ENCODE measurements around the gene MRPS10. TPM values are rescaled to one million over a fixed set of nuclear protein-coding genes. Genes with fewer than 3 reads are reported as not detected.

Gene MRPS10
- total RNA-seq, 4 donors from 2014 or later, result 27.8 to 38.8 (median 29.3) TPM

GRCh38 chr6:42229506-42230119 lies 12.0 kb upstream of the MRPS10 start:
- intact Hi-C loops (cut with DNase I), result no loop called here
- H3K27me3 ChIP-seq, result no peaks in the 10 kb centered on the region
- peaks cover 0 to 4% (median 2%) of the 10 kb centered on the region in 4 donors for H3K4me1 ChIP-seq
- DNase-seq (ENCODE audit: extremely low spot score), result no peak
- TF ChIP-seq POLR2A (IDR thresholded peaks at IDR 0.05; ENCODE audit: low read depth) (no peak), CTCF (IDR thresholded peaks at IDR 0.05) (no peak), POLR2AphosphoS5 (IDR thresholded peaks at IDR 0.05) (no peak), EP300 (IDR thresholded peaks at IDR 0.05) (no peak)
- H3K36me3 ChIP-seq, result peaks cover 4 to 57% (median 22%) of the 10 kb centered on the region in 4 donors
- 79% methylated on average over 6 of the region's 6 CpGs for WGBS
- H3K4me3 ChIP-seq, result no peak overlapping the region
- H3K27ac ChIP-seq (replicated peaks in 1 of 4), result no peak overlapping the region
- no peaks in the 10 kb centered on the region for H3K9me3 ChIP-seq

GRCh38 chr6:42228305-42228704 lies 10.6 kb upstream of the MRPS10 start:
- Histone ChIP-seq H3K4me1 (peaks cover 0 to 4% (median 2%) of the 10 kb centered on the region in 4 donors), H3K36me3 (peaks cover 4 to 49% (median 22%) of the 10 kb centered on the region in 4 donors), H3K9me3 (no peaks in the 10 kb centered on the region), H3K27ac (replicated peaks in 1 of 4) (no peak overlapping the region), H3K27me3 (no peaks in the 10 kb centered on the region), H3K4me3 (no peak overlapping the region)
- no peak for DNase-seq (ENCODE audit: extremely low spot score)
- whole genome bisulfite sequencing, result 83% methylated on average over 15 of the region's 15 CpGs
- TF ChIP-seq POLR2A (IDR thresholded peaks at IDR 0.05; ENCODE audit: low read depth), result no peak
- no peak for TF ChIP-seq POLR2AphosphoS5 (IDR thresholded peaks at IDR 0.05)
- TF ChIP-seq EP300 (IDR thresholded peaks at IDR 0.05), result no peak
- no peak for TF ChIP-seq CTCF (IDR thresholded peaks at IDR 0.05)
- intact Hi-C loops (cut with DNase I), result no loop called here

- intact Hi-C loops (cut with DNase I), result no loop called here
- Histone ChIP-seq H3K4me1 (peaks cover 0 to 4% (median 2%) of the 10 kb centered on the region in 4 donors), H3K27me3 (no peaks in the 10 kb centered on the region), H3K4me3 (no peak overlapping the region), H3K36me3 (peaks cover under 1 to 43% (median 19%) of the 10 kb centered on the region in 4 donors), H3K9me3 (no peaks in the 10 kb centered on the region), H3K27ac (replicated peaks in 1 of 4) (no peak overlapping the region)
- DNase-seq (ENCODE audit: extremely low spot score), result no peak
- no peak for TF ChIP-seq POLR2AphosphoS5 (IDR thresholded peaks at IDR 0.05)
- TF ChIP-seq CTCF (IDR thresholded peaks at IDR 0.05), result no peak
- no peak for TF ChIP-seq EP300 (IDR thresholded peaks at IDR 0.05)
- TF ChIP-seq POLR2A (IDR thresholded peaks at IDR 0.05; ENCODE audit: low read depth), result no peak
- 90% methylated on average over 9 of the region's 9 CpGs for WGBS
These were observed 9.7 kb upstream of the MRPS10 start for GRCh38 chr6:42227173-42227850.

GRCh38 chr6:42226645-42227143 lies 9.0 kb upstream of the MRPS10 start:
- DNase-seq (ENCODE audit: extremely low spot score), result no peak
- Histone ChIP-seq H3K4me3 (no peak overlapping the region), H3K9me3 (no peaks in the 10 kb centered on the region), H3K27me3 (no peaks in the 10 kb centered on the region), H3K36me3 (peaks cover 0 to 39% (median 14%) of the 10 kb centered on the region in 4 donors), H3K4me1 (peaks cover 0 to 4% (median 2%) of the 10 kb centered on the region in 4 donors), H3K27ac (replicated peaks in 1 of 4) (no peak overlapping the region)
- 72% methylated on average over 8 of the region's 8 CpGs for WGBS
- intact Hi-C loops (cut with DNase I), result no loop called here
- TF ChIP-seq POLR2A (IDR thresholded peaks at IDR 0.05; ENCODE audit: low read depth) (no peak), POLR2AphosphoS5 (IDR thresholded peaks at IDR 0.05) (no peak), EP300 (IDR thresholded peaks at IDR 0.05) (no peak), CTCF (IDR thresholded peaks at IDR 0.05) (no peak)

Data from esophagus muscularis mucosa (tissue), 4 donors.